ENCODE results near the gene IFNA2. TPM values are rescaled to one million over a fixed set of nuclear protein-coding genes. Genes with fewer than 3 reads are reported as not detected.

IFNA2 gene
- total and polyA plus RNA-seq, 2 donors: not detected

DNA sequence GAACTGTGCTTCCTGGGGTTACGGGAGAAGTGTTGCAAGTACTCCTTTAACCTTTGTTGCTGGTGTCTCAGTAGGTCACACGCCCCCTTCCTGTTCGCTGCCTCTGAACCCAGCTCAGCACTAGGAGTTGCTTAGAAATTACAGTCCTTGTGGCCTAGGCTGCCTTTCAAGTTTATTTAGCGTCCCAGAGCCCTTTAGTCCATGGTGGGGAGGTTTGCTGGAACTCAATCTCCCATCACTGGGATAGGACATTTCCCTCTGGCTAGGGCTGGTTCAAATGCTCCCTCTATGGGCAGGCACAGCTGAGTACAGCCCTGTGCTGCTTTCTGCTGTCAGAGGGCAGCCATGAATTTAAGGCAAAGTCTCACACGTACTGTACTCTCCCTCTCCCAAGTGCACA is 28.4 kb upstream of the IFNA2 start:
- Histone ChIP-seq H3K9me3 (ENCODE audit: control insufficient read depth in 2 of 2, insufficient read depth in 1 of 2, low read length in 1 of 2) (no peaks in the 10 kb centered on the region), H3K4me1 (ENCODE audit: control insufficient read depth in 2 of 2, insufficient read depth in 2 of 2, low read length in 2 of 2) (no peaks in the 10 kb centered on the region), H3K36me3 (ENCODE audit: control insufficient read depth in 2 of 2, insufficient read depth in 2 of 2, low read length in 1 of 2) (no peaks in the 10 kb centered on the region), H3K4me3 (ENCODE audit: low read length in 2 of 2) (no peak overlapping the region), H3K27me3 (ENCODE audit: control insufficient read depth in 2 of 2, insufficient read depth in 1 of 2, low read length in 1 of 2) (no peaks in the 10 kb centered on the region), H3K27ac (ENCODE audit: low read depth in 1 of 2, low read length in 1 of 2) (no peak overlapping the region)
- peak in 3 of 9 donors; percentile 13 to 35 (median 26) for DNase-seq (ENCODE audit: low read depth in 6 of 9, low spot score in 9 of 9)
- 81% methylated on average over 5 of the region's 5 CpGs for WGBS

DNA sequence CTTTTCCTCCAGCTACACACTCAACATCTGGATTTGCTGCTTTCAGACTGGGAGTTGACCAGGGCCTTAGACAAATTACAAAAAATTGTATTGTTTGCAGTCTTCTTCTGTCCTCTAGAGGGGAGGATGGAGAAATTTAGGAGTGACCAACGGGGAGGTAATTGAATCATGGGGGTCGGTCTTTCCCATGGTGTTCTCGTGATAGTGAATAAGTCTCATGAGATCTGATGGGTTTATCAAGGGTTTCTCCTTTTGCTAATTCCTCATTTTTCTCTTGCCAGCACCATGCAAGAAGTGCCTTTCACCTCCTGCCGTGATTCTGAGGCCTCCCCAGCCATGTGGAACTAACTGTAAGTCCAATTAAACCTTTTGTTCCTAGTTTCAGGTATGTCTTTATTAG is 28.0 kb upstream of the IFNA2 start:
- H3K4me1 ChIP-seq (ENCODE audit: control insufficient read depth in 2 of 2, insufficient read depth in 2 of 2, low read length in 2 of 2): no peaks in the 10 kb centered on the region
- H3K27ac ChIP-seq (ENCODE audit: low read depth in 1 of 2, low read length in 1 of 2): no peak overlapping the region
- no peak for DNase-seq (ENCODE audit: low read depth in 6 of 9, low spot score in 9 of 9)
- no peak overlapping the region for H3K4me3 ChIP-seq (ENCODE audit: low read length in 2 of 2)
- H3K27me3 ChIP-seq (ENCODE audit: control insufficient read depth in 2 of 2, insufficient read depth in 1 of 2, low read length in 1 of 2): no peaks in the 10 kb centered on the region
- 98% methylated on average over 4 of the region's 4 CpGs for WGBS
- H3K9me3 ChIP-seq (ENCODE audit: control insufficient read depth in 2 of 2, insufficient read depth in 1 of 2, low read length in 1 of 2): no peaks in the 10 kb centered on the region
- no peaks in the 10 kb centered on the region for H3K36me3 ChIP-seq (ENCODE audit: control insufficient read depth in 2 of 2, insufficient read depth in 2 of 2, low read length in 1 of 2)

DNA sequence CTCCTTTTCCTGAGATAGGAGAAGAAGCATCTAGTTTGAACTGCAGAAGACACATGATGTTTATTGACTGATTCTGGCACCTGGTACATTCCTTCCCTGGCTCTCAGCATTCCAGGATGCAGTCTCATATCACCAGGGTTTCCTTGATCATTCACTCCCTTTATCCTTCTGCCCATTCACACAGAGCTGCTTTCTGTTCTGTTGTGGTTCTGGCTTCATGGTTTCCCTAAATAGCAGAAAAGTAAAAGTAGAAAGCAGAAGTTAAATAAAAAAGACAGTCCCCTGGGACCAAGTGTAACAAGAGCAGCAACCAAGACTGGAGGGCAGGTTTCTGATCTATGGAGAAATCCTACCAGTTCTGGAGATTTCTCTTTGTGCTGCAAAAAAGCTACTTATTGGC is 26.9 kb upstream of the IFNA2 start:
- Histone ChIP-seq H3K9me3 (ENCODE audit: control insufficient read depth in 2 of 2, insufficient read depth in 1 of 2, low read length in 1 of 2) (no peaks in the 10 kb centered on the region), H3K4me1 (ENCODE audit: control insufficient read depth in 2 of 2, insufficient read depth in 2 of 2, low read length in 2 of 2) (no peaks in the 10 kb centered on the region), H3K27me3 (ENCODE audit: control insufficient read depth in 2 of 2, insufficient read depth in 1 of 2, low read length in 1 of 2) (no peaks in the 10 kb centered on the region), H3K36me3 (ENCODE audit: control insufficient read depth in 2 of 2, insufficient read depth in 2 of 2, low read length in 1 of 2) (no peaks in the 10 kb centered on the region), H3K27ac (ENCODE audit: low read depth in 1 of 2, low read length in 1 of 2) (no peak overlapping the region), H3K4me3 (ENCODE audit: low read length in 2 of 2) (no peak overlapping the region)
- DNase-seq (ENCODE audit: low read depth in 6 of 9, low spot score in 9 of 9): no peak

DNA sequence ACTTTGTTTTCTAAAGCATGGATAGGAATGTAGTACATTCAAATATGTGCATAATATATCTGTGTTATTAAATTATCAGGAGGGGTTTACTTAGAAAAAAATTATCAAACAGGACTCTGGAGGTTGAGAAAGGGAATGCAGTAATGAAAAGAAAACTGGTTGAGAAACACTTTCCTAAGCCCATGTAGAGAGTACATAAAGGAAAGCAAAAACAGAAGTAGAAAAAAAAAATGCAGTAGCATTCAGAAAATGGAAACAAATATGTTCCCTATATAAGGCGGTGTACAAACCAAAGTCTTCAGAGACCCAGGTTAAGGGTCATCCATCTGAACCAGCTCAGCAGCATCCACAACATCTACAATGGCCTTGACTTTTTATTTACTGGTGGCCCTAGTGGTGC is 23.6 kb upstream of the IFNA2 start, which contains the start of gene IFNA8:
Gene IFNA8, plus strand, starts transcription at position 301 of the 400 bp plus-strand sequence. Its CDS starts 60 bp downstream, at position 361.
- Histone ChIP-seq H3K27ac (ENCODE audit: low read depth in 1 of 2, low read length in 1 of 2) (no peak within 1 kb of the TSS), H3K4me3 (ENCODE audit: low read length in 2 of 2) (no peak within 1 kb of the TSS), H3K36me3 (ENCODE audit: control insufficient read depth in 2 of 2, insufficient read depth in 2 of 2, low read length in 1 of 2) (no peaks in the 10 kb centered on the region), H3K4me1 (ENCODE audit: control insufficient read depth in 2 of 2, insufficient read depth in 2 of 2, low read length in 2 of 2) (no peaks in the 10 kb centered on the region), H3K9me3 (ENCODE audit: control insufficient read depth in 2 of 2, insufficient read depth in 1 of 2, low read length in 1 of 2) (no peaks in the 10 kb centered on the region), H3K27me3 (ENCODE audit: control insufficient read depth in 2 of 2, insufficient read depth in 1 of 2, low read length in 1 of 2) (peaks cover 0 to 4% of the 10 kb centered on the region in 2 donors)
- no peak for DNase-seq (ENCODE audit: low read depth in 6 of 9, low spot score in 9 of 9)
- WGBS: 94% methylated on average over 1 of the region's 1 CpG

- H3K36me3 ChIP-seq (ENCODE audit: control insufficient read depth in 2 of 2, insufficient read depth in 2 of 2, low read length in 1 of 2): no peaks in the 10 kb centered on the region
- H3K27me3 ChIP-seq (ENCODE audit: control insufficient read depth in 2 of 2, insufficient read depth in 1 of 2, low read length in 1 of 2): peaks cover 19 to 30% of the 10 kb centered on the region in 2 donors
- DNase-seq (ENCODE audit: low read depth in 6 of 9, low spot score in 9 of 9): no peak
- WGBS: 90% methylated on average over 3 of the region's 3 CpGs
- peaks cover 3 to 7% of the 10 kb centered on the region in 2 donors for H3K4me1 ChIP-seq (ENCODE audit: control insufficient read depth in 2 of 2, insufficient read depth in 2 of 2, low read length in 2 of 2)
- H3K9me3 ChIP-seq (ENCODE audit: control insufficient read depth in 2 of 2, insufficient read depth in 1 of 2, low read length in 1 of 2): no peaks in the 10 kb centered on the region
- H3K4me3 ChIP-seq (ENCODE audit: low read length in 2 of 2): no peak overlapping the region
- H3K27ac ChIP-seq (ENCODE audit: low read depth in 1 of 2, low read length in 1 of 2): no peak overlapping the region
These were observed 18.9 kb upstream of the IFNA2 start for GRCh38 chr9:21404146-21404545.

- peak overlapping the region in 1 of 2 donors; percentile 21 for H3K4me3 ChIP-seq (ENCODE audit: low read length in 2 of 2)
- H3K27me3 ChIP-seq (ENCODE audit: control insufficient read depth in 2 of 2, insufficient read depth in 1 of 2, low read length in 1 of 2): peaks cover 19 to 32% of the 10 kb centered on the region in 2 donors
These were observed 17.4 kb upstream of the IFNA2 start for GRCh38 chr9:21402386-21403251.

DNA sequence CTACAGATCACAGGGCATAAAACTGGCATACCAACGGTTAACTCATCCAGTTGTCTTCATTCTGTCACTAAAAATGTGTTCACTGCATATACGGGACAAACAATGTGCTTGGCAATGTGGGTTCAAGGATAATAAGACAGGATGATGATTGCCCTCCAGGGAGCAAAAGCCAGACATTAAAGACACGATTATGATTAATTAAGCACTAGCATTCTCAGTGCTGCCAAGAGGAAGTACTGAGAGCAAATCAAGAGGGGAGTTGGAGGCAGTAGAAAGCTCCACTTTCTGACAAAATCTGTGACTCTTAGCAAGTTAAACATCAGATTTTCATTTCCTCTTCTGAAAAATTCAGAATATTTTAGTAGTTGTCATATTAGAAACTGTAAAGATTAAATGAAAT is 14.8 kb upstream of the IFNA2 start:
- WGBS: 35% methylated on average over 3 of the region's 3 CpGs
- no peaks in the 10 kb centered on the region for H3K9me3 ChIP-seq (ENCODE audit: control insufficient read depth in 2 of 2, insufficient read depth in 1 of 2, low read length in 1 of 2)
- H3K36me3 ChIP-seq (ENCODE audit: control insufficient read depth in 2 of 2, insufficient read depth in 2 of 2, low read length in 1 of 2): no peaks in the 10 kb centered on the region
- no peak overlapping the region for H3K4me3 ChIP-seq (ENCODE audit: low read length in 2 of 2)
- peaks cover 19 to 42% of the 10 kb centered on the region in 2 donors for H3K27me3 ChIP-seq (ENCODE audit: control insufficient read depth in 2 of 2, insufficient read depth in 1 of 2, low read length in 1 of 2)
- H3K4me1 ChIP-seq (ENCODE audit: control insufficient read depth in 2 of 2, insufficient read depth in 2 of 2, low read length in 2 of 2): peaks cover 3 to 14% of the 10 kb centered on the region in 2 donors
- DNase-seq (ENCODE audit: low read depth in 6 of 9, low spot score in 9 of 9): no peak
- H3K27ac ChIP-seq (ENCODE audit: low read depth in 1 of 2, low read length in 1 of 2): no peak overlapping the region

More at GRCh38 chr9:21402386-21403251, 17.4 kb upstream of the IFNA2 start:
- Histone ChIP-seq H3K27ac (ENCODE audit: low read depth in 1 of 2, low read length in 1 of 2) (no peak overlapping the region), H3K9me3 (ENCODE audit: control insufficient read depth in 2 of 2, insufficient read depth in 1 of 2, low read length in 1 of 2) (no peaks in the 10 kb centered on the region), H3K36me3 (ENCODE audit: control insufficient read depth in 2 of 2, insufficient read depth in 2 of 2, low read length in 1 of 2) (no peaks in the 10 kb centered on the region), H3K4me1 (ENCODE audit: control insufficient read depth in 2 of 2, insufficient read depth in 2 of 2, low read length in 2 of 2) (peaks cover 3 to 7% of the 10 kb centered on the region in 2 donors)
- DNase-seq (ENCODE audit: low read depth in 6 of 9, low spot score in 9 of 9): no peak
- 4% methylated on average over 53 of the region's 53 CpGs for WGBS

GRCh38 chr9:21398955-21399489 is 13.8 kb upstream of the IFNA2 start:
- peaks cover 19 to 39% of the 10 kb centered on the region in 2 donors for H3K27me3 ChIP-seq (ENCODE audit: control insufficient read depth in 2 of 2, insufficient read depth in 1 of 2, low read length in 1 of 2)

More at GRCh38 chr9:21398955-21399489, 13.8 kb upstream of the IFNA2 start:
- WGBS: 94% methylated on average over 5 of the region's 5 CpGs
- Histone ChIP-seq H3K9me3 (ENCODE audit: control insufficient read depth in 2 of 2, insufficient read depth in 1 of 2, low read length in 1 of 2) (no peaks in the 10 kb centered on the region), H3K27ac (ENCODE audit: low read depth in 1 of 2, low read length in 1 of 2) (no peak overlapping the region), H3K4me1 (ENCODE audit: control insufficient read depth in 2 of 2, insufficient read depth in 2 of 2, low read length in 2 of 2) (peaks cover 3 to 14% of the 10 kb centered on the region in 2 donors), H3K4me3 (ENCODE audit: low read length in 2 of 2) (no peak overlapping the region), H3K36me3 (ENCODE audit: control insufficient read depth in 2 of 2, insufficient read depth in 2 of 2, low read length in 1 of 2) (no peaks in the 10 kb centered on the region)
- no peak for DNase-seq (ENCODE audit: low read depth in 6 of 9, low spot score in 9 of 9)

All from thymus (tissue), 11 donors.